GM19397 (cell line): ENCODE data around the gene AP1M2.
"Not testable (repeated sequence)": the region's sequence is repeated elsewhere in the genome, so short reads cannot be mapped to it uniquely, and the experiment has no call there.

Experiments
- ATAC-seq: cut with Tn5 transposase; IDR thresholded peaks from one replicate; pipeline ENCODE4 v1.9.1; 2021; ENCODE audit warnings: mild to moderate bottlenecking, moderate library complexity; ENCODE audit not compliant: unreplicated experiment

The AP1M2 gene

GRCh38 chr19:10602330-10603083 lies 15.4 kb upstream of the AP1M2 start:
- ATAC-seq = peak; percentile 62

- no peak for ATAC-seq
These were observed 14.9 kb upstream of the AP1M2 start for GRCh38 chr19:10601999-10602329.

GRCh38 chr19:10600149-10600548 lies 13.0 kb upstream of the AP1M2 start:
- ATAC-seq = no peak

GRCh38 chr19:10593820-10594637 lies 6.9 kb upstream of the AP1M2 start:
- no peak for ATAC-seq

- no peak for ATAC-seq
These were observed 6.0 kb upstream of the AP1M2 start for GRCh38 chr19:10593148-10593547.

- ATAC-seq = no peak
These were observed 683 bp upstream of the AP1M2 start for GRCh38 chr19:10587839-10588150.

GRCh38 chr19:10586396-10586795 lies 716 bp downstream of the AP1M2 start:
- ATAC-seq = no peak

GRCh38 chr19:10583036-10583776 lies 3.9 kb downstream of the AP1M2 start:
- no peak for ATAC-seq

GRCh38 chr19:10582091-10582490 lies 5.0 kb downstream of the AP1M2 start:
- ATAC-seq = no peak

- ATAC-seq = no peak
These were observed 6.0 kb downstream of the AP1M2 start for GRCh38 chr19:10580979-10581631.

- ATAC-seq = no peak
These were observed 9.2 kb downstream of the AP1M2 start for GRCh38 chr19:10577951-10578350.

- ATAC-seq = no peak
These were observed 11.9 kb downstream of the AP1M2 start for GRCh38 chr19:10575011-10575716.

- ATAC-seq = no peak
These were observed 12.7 kb downstream of the AP1M2 start for GRCh38 chr19:10574462-10574861.

GRCh38 chr19:10573793-10574192 lies 13.3 kb downstream of the AP1M2 start:
- ATAC-seq = not testable (repeated sequence)

GRCh38 chr19:10568826-10569651 lies 18.1 kb downstream of the AP1M2 start, which contains the start of gene CDKN2D:
TSS of gene CDKN2D (minus strand) at chr19:10568979. CDS start at chr19:10568653, 326 bp downstream.
- ATAC-seq = peak; percentile 66

- ATAC-seq = peak; percentile 1
These were observed 18.9 kb downstream of the AP1M2 start for GRCh38 chr19:10568062-10568825.

- no peak for ATAC-seq
These were observed 19.5 kb downstream of the AP1M2 start for GRCh38 chr19:10567656-10568055.

- ATAC-seq = no peak
These were observed 20.3 kb downstream of the AP1M2 start for GRCh38 chr19:10566658-10567410.

GRCh38 chr19:10566408-10566657 lies 20.8 kb downstream of the AP1M2 start:
- ATAC-seq = no peak
